GM12801 (cell line): ENCODE data around the gene ZNRF4.

Experiments used
- TF ChIP-seq, protein P1 (sequence below): IDR thresholded peaks from one replicate; pipeline ENCODE4 v1.5.1; 2011; ENCODE audit warnings: control low read depth; ENCODE audit not compliant: insufficient read length; ENCODE audit errors: extremely low read depth

ZNRF4 gene

DNA sequence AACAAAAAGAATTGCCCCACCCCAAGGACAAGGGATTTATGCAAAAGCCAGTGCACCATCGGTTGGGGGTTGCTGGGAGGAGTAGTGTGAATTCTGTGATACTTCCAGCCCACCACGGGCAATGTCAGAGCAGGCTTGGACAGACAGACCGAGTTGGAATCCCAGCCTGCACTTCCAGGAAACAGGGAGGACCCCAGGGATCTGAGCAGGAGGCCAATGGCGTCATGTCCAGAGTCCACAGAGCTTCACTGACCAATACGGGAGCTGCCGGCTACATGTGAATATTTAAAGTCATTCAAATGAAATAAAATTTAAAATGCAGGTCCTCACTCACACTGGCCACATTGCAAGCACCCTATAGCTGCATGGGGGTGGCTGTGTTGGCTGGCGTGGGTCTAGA is 10.9 kb downstream of the ZNRF4 start:
- TF ChIP-seq, protein P1, sequence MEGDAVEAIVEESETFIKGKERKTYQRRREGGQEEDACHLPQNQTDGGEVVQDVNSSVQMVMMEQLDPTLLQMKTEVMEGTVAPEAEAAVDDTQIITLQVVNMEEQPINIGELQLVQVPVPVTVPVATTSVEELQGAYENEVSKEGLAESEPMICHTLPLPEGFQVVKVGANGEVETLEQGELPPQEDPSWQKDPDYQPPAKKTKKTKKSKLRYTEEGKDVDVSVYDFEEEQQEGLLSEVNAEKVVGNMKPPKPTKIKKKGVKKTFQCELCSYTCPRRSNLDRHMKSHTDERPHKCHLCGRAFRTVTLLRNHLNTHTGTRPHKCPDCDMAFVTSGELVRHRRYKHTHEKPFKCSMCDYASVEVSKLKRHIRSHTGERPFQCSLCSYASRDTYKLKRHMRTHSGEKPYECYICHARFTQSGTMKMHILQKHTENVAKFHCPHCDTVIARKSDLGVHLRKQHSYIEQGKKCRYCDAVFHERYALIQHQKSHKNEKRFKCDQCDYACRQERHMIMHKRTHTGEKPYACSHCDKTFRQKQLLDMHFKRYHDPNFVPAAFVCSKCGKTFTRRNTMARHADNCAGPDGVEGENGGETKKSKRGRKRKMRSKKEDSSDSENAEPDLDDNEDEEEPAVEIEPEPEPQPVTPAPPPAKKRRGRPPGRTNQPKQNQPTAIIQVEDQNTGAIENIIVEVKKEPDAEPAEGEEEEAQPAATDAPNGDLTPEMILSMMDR, result no peak

- TF ChIP-seq, protein P1, result no peak
These were observed 11.6 kb downstream of the ZNRF4 start for GRCh38 chr19:5466814-5467291.

DNA sequence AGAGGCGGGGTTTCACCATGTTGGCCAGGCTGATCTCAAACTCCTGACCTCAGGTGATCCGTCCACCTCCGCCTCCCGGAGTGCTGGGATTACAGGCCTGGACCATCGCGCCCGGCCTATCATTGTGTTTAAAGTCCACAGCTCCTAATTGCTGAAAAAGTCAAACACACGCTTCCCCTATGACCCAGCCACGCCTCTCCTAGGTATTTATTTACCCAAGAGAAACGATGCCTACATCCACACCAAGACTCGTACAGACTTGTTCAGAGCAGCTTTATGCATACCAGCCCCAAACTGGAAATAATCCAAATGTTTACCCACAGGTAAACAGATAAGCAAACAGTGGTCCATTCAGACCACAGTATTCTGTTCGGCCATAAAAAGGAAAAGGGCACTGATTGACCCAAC is 15.1 kb downstream of the ZNRF4 start:
- TF ChIP-seq, protein P1, result no peak

- TF ChIP-seq, protein P1, result no peak
These were observed 17.1 kb downstream of the ZNRF4 start for GRCh38 chr19:5472286-5472685.

DNA sequence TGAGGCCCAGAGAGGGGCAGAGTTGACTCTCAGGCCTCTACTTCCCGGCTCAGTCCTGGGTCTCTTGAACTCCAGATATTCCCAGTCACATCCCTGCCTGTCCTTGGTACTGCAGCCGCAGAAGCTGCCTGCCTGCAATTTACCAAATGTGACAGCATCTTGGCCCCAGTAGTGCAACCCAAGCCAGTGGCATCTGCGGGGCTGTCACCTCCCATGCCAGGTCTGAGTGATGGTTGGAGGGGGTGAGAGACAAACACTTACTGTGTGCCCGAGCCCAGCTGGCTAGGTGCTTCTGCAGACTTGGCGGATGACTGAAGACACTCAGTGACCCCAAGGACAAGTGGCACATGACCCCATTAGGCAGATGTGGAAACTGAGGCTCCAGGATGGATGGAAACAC is 18.4 kb downstream of the ZNRF4 start:
- TF ChIP-seq, protein P1, result no peak

DNA sequence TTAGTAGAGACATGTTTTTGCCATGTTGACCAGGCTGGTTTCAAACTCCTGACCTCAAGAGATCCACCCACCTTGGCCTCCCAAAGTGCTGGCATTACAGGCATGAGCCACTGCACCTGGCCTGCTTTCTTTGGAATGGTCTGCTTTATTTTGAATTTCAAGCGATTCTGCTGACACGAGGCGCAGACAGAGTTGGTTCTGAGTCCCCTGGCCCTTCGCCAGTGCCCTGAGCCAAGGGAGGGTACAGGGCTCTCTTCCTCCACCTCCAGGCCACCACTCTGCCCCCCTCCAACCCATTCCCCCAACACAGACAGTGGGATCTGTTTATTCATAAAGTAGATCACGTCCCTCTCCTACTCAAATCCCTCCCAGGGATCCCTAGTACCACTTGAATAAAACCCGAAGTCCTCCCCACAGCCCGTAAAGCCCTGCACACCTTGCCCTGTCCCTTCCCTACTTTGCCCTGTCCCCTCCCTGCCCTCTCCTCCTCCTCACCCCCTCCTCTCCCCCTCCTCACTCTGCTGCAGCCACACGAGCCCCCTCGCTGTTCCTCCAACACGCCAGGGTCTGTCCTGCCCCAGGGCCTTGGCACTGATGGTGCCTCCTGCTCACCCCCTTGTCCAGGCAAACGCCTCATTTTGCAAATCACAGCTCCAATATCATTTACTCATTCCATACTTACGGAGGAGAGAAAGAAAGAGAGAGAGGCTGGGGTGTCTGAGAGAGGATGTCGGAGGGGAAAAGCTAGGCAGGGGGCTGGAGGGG is 22.4 kb downstream of the ZNRF4 start:
- TF ChIP-seq, protein P1, result no peak

- TF ChIP-seq, protein P1, result no peak
These were observed 23.2 kb downstream of the ZNRF4 start for GRCh38 chr19:5478241-5478924.
